Uterus (tissue), 2 donors: ENCODE results near the gene CCZ1B.
"Not testable (repeated sequence)": the region's sequence is repeated elsewhere in the genome, so short reads cannot be mapped to it uniquely, and the experiment has no call there.

Experiments used
- CTCF ChIP-seq, 4 experiments: fragments of 200-600 bp in 2 of 4; fragments of 450-650 bp in 2 of 4; sonication (generic) in 2 of 4; IDR thresholded peaks; one replicate each; pipeline ENCODE4 v1.5.1; 2016 to 2019; ENCODE audit warnings: antibody characterized with exemption in 4 of 4, mild to moderate bottlenecking in 2 of 4, moderate library complexity in 1 of 4
- POLR2A ChIP-seq, 2 donors: fragments of 450-650 bp; IDR thresholded peaks; one replicate each; pipeline ENCODE4 v1.6.1; 2016; ENCODE audit warnings: antibody characterized with exemption in 2 of 2, mild to moderate bottlenecking in 1 of 2, moderate library complexity in 1 of 2

DNA sequence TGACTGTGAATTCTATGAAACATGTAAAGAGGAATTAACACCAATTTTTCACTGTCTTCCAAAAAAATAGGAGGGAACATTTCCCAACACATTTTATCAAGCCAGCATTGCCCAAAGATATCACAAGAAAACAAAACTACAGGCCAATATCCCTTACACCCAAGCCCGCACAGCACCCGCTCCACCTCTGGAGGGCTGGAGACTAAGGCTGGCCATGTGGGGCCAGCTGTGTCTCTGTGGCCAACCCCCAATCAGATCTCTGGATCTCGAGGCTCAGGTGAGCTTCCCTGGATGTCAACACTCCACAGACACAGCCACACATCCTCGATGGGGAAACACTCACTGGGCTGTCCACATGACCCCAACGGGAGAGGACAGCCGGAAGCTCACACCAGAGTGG is 18.1 kb downstream of the CCZ1B start:
- not testable (repeated sequence) for TF ChIP-seq CTCF, POLR2A (IDR thresholded peaks at IDR 0.05)
